T-helper 1 cell treated with Interleukin-12 subunit alpha and Interleukin-12 subunit beta and Interleukin-4 antibody, amounts not matched to agents 30 μg/mL and 1 μg/mL, for 36 hours (primary cell): ENCODE results near the gene ENPP7.
"Not testable (repeated sequence)": the region's sequence is repeated elsewhere in the genome, so short reads cannot be mapped to it uniquely, and the experiment has no call there.

Source experiments
- H3K27ac Mint-ChIP-seq: one replicate; pipeline ENCODE4 v1.8.0; 2021; ENCODE audit warnings: mild to moderate bottlenecking, mixed read lengths
- H3K27me3 Mint-ChIP-seq: one replicate; pipeline ENCODE4 v1.8.0; 2021; ENCODE audit warnings: low read depth, mixed read lengths
- H3K36me3 Mint-ChIP-seq: one replicate; pipeline ENCODE4 v1.8.0; 2021; ENCODE audit warnings: low read depth, mixed read lengths
- H3K4me1 Mint-ChIP-seq: one replicate; pipeline ENCODE4 v1.8.0; 2021; ENCODE audit warnings: low read depth, mixed read lengths
- H3K4me3 Mint-ChIP-seq: one replicate; pipeline ENCODE4 v1.8.0; 2021; ENCODE audit warnings: mild to moderate bottlenecking, moderate library complexity, mixed read lengths
- H3K9me3 Mint-ChIP-seq: one replicate; pipeline ENCODE4 v1.8.0; 2021; ENCODE audit warnings: mixed read lengths

Gene ENPP7

DNA sequence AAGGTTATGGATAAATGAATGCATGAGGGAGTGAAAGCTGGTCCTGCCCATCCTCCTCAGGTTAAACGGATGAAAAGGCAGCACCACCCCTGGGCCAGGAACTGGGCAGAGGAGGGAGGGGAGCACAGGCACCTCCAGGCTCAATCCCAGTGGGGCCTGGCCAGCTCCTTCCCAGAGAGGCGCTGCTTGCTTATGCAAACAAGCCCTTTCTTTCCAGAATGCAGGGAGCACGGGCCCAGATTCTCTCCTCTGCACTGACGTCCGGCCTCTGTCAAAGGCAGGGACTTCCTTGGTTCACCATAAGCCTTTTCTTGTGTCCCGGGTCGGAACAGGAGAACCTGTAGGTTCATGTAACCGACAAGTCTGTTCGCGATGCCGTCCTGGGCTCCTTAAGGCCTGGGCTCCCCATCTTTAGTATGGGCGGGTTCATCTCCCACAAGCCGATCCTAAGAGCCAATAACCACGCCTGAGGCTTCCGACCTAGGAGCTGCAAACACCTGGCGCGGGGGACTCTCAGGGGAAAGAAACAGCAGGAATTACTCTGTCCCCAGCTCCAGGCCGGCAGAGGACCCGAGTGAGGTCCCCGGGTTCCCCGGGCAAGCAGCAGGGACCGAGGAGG, 16.3 kb downstream of the ENPP7 start:
- H3K27me3 Mint-ChIP-seq: peaks cover 59% of the 10 kb centered on the region
- H3K4me1 Mint-ChIP-seq: peaks cover 9% of the 10 kb centered on the region
- H3K36me3 Mint-ChIP-seq: no peaks in the 10 kb centered on the region
- no peak overlapping the region for H3K27ac Mint-ChIP-seq
- H3K4me3 Mint-ChIP-seq: no peak overlapping the region
- H3K9me3 Mint-ChIP-seq: no peaks in the 10 kb centered on the region

DNA sequence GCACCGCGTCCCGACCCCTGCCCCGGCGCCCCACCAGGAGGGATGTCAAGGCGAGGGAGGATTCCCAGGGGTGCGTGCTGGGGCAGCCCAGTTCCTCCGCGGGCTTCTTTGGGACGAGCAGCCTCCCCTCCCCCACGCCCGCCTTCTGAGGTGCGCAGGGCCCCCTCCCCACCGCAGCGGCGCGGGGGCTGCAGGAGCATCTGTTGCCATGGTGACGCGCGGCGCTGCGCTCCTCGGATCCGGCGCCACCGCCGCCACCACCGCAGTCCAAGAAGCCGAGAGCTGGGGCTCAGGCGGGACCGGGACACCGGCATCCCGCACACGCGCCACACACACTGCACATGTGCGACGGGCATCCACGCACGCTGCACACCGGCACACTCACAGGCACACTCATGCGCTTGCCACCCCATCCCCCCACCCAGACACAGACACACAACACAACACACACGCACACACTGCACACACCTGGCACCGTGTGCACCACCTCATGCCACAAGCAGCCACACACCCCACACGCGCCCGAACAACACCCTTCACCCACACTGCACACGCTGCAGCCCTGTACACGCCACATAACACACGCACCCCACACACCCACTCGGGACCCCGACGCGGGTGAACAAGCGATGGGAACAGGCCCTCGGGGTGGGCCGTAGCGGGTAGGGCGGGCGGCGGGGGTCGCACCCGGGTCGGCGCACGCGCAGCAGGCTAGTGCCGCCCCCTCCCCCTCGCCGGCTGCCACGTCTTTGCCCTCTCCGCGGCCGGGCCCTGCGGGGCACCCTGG, 17.0 kb downstream of the ENPP7 start:
- H3K4me1 Mint-ChIP-seq: peaks cover 9% of the 10 kb centered on the region
- no peaks in the 10 kb centered on the region for H3K9me3 Mint-ChIP-seq
- H3K27ac Mint-ChIP-seq: no peak overlapping the region
- peaks cover 59% of the 10 kb centered on the region for H3K27me3 Mint-ChIP-seq
- no peaks in the 10 kb centered on the region for H3K36me3 Mint-ChIP-seq
- H3K4me3 Mint-ChIP-seq: no peak overlapping the region

DNA sequence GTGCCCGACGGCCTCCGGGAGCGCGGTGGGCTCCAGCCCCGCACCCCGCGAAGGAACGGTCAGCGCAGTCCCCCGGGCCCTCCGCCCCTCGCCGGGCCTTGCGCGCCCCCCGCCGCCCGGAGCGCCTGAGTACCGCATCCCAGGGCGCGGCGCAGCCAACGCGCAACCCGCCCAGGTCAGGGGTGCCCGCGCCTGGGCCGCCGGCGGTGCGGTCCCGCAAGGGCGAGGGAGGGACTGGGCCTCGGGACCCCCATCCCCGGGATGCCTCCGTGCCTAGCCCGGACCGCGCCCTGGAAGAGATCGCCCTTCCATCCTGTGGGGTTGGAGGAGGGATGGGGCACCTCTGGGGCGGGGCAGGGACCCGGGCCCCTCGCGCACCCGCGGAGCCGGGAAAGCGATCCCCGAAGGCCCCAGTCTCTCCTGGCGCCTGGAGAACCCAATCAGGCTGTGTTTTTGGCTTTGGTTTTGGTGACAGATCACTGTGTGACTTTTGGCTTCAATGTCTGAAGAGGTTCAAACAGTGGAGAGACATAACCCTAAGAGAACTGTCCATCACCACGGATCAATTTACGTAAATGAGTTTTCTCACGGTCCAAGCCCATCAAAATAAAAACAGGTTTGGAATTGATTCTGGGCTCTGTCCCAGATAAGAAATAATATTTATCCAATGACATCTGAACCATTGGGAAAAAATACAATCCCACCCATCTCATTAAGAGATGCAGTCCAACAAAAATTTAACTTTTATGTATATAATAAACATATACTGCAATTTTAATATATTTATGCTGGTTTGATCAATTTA, 17.8 kb downstream of the ENPP7 start:
- H3K36me3 Mint-ChIP-seq: no peaks in the 10 kb centered on the region
- H3K27ac Mint-ChIP-seq: no peak overlapping the region
- peaks cover 55% of the 10 kb centered on the region for H3K27me3 Mint-ChIP-seq
- no peak overlapping the region for H3K4me3 Mint-ChIP-seq
- peaks cover 9% of the 10 kb centered on the region for H3K4me1 Mint-ChIP-seq
- H3K9me3 Mint-ChIP-seq: no peaks in the 10 kb centered on the region

DNA sequence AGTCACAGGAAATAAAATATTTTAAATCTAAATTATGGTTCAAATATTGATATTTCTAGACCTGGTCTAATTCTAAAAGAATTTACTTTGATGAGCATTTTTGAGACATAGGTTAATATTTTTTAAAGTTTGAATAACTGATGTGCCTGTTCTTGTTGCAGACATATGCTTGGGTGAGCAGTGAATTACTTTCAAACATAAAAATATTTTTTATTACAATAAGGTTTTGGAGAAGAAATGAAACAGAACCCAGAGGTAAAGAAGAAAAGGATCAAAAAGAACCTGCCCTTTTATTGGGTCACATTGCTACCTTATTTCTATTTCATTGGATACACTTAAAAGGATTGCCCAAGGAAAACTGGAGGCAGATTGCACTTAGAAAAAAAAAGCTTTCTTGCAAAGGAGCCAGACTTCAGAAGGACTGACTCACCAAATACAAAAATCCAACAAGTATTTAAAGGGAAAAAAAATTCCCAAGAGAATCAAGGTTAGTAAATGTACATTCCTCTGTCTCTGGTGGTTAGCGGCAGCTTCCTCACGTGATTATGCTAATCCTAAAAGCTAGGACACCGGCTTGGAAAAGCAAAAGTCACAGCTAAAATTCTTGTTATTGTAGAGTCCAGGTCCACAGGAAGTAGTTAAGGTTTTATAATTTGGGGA, 18.5 kb downstream of the ENPP7 start:
- Mint-ChIP-seq H3K27ac (no peak overlapping the region), H3K4me1 (peaks cover 9% of the 10 kb centered on the region), H3K4me3 (no peak overlapping the region), H3K36me3 (no peaks in the 10 kb centered on the region), H3K9me3 (no peaks in the 10 kb centered on the region), H3K27me3 (peaks cover 55% of the 10 kb centered on the region)

DNA sequence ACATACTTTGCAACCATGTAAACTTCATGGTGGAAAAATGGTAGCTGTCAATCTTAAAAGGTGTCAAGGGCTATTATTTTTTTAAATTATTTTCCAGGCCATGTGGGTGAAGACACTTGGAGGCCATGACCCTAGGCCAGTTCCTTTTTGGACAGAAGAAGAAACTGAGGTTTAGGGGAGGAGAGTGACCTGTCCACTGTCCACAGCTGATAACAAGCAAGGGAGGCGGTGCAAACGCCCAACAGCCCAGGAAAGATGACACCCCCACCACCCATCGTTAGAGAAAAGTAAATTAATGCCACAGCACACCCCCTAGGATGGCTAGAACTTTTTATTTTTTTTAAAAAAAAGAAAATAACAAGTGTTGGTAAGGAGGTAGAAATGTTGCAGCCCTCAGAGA, 19.2 kb downstream of the ENPP7 start:
- Mint-ChIP-seq H3K4me3 (no peak overlapping the region), H3K9me3 (no peaks in the 10 kb centered on the region), H3K4me1 (peaks cover 9% of the 10 kb centered on the region), H3K27ac (no peak overlapping the region), H3K36me3 (no peaks in the 10 kb centered on the region), H3K27me3 (peaks cover 55% of the 10 kb centered on the region)

DNA sequence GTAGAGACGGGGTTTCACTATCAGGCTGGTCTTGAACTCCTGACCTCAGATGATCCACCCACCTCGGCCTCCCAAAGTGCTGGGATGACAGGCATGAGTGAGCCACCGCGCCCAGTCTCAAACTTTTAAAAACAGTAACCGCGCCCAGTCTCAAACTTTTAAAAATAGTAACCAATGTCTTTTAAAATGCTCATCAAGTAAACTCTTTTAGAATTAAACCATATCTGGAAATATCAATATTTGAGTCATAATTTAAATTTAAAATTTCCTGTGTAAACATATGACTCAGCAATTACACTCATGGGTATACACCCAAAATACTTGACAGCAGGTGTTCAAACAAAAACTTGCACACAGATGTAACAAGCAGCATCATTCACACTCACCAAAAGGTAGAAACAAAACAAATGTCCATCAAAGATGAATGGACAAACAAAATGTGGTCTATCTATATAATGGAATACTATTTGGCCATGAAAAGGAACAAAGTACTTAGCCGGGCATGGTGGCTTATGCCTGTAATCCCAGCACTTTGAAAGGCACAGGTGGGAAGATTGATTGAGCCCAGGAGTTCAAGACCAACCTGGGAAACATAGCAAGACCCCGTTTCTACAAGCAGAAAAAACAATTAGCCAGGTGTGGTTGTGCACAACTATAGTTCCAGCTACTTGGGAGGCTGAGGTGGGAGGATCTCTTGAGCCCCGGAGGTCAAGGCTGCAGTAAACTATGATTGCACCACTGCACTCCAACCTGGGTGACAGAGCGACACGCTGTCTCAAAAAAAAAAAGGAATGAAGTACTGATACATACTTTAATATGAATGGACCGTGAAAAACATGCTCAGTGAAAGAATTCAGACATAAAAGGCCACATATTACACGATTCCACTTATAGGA, 20.2 kb downstream of the ENPP7 start:
- Mint-ChIP-seq H3K4me3 (no peak overlapping the region), H3K27me3 (peaks cover 50% of the 10 kb centered on the region), H3K4me1 (peaks cover 6% of the 10 kb centered on the region), H3K36me3 (no peaks in the 10 kb centered on the region), H3K9me3 (no peaks in the 10 kb centered on the region), H3K27ac (no peak overlapping the region)

DNA sequence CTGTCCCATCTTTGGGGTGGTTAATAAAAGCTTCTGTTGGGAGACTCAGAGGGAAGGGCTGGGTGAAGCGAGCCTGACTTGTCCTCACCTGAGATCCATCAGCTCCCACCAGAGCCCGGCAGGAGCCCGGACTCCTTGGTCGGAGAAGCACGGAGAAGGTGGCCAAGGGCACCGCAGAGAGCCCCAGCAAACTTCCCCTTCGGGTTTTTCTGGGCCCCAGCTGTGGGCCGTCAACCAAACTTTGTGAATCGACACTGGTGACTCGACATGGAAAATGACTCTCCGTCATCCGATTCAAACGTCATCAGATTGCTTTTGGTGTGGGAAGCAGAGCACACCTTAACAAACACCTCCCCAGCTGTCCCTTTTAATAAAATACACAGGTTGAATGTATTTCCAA, 21.4 kb downstream of the ENPP7 start:
- H3K27me3 Mint-ChIP-seq: peaks cover 40% of the 10 kb centered on the region
- no peak overlapping the region for H3K4me3 Mint-ChIP-seq

DNA sequence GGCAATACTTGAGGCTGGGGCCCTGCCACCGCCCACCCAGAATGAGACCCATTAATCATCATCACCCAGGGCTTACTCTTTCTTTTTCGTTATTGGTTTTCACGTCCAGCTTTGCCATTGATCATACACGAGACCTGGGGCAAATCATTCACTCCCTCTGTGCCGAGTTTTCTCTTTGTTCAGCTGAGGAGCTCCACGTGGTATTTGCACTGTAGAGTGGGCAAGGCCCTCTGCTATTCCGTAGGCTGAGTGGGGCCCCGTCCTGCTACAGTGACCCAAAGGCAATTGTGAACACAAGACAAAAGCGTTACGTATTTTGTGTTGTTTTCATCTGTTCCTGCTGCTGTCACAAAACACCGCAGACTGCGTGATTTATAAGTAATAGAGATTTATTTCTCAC, 23.6 kb downstream of the ENPP7 start:
- Mint-ChIP-seq H3K4me1 (no peaks in the 10 kb centered on the region), H3K27ac (no peak overlapping the region), H3K36me3 (no peaks in the 10 kb centered on the region)

More for the DNA sequence above, 21.4 kb downstream of the ENPP7 start:
- Mint-ChIP-seq H3K9me3 (no peaks in the 10 kb centered on the region), H3K27ac (no peak overlapping the region), H3K36me3 (no peaks in the 10 kb centered on the region), H3K4me1 (peaks cover 3% of the 10 kb centered on the region)

DNA sequence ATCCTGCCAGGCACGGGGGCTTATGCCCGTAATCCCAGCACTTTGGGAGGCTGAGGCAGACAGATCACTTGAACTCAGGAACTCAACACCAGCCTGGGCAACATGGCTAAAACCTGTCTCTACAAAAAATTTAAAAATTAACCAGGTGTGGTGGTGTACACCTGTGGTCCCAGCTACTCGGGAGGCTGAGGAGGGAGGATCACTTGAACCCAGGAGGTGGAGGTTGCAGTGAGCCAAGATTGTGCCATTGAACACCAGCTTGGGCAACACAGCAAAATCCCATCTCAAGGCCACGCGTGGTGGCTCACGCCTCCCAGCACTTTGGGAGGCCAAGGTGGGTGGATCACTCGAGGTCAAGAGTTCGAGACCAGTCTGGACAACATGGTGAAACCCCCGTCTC, 24.2 kb downstream of the ENPP7 start:
- H3K4me3 Mint-ChIP-seq, H3K4me1 Mint-ChIP-seq, H3K9me3 Mint-ChIP-seq, H3K36me3 Mint-ChIP-seq, H3K27ac Mint-ChIP-seq: not testable (repeated sequence)
- H3K27me3 Mint-ChIP-seq: peaks cover 31% of the 10 kb centered on the region

More for the DNA sequence above, 23.6 kb downstream of the ENPP7 start:
- H3K27me3 Mint-ChIP-seq: peaks cover 37% of the 10 kb centered on the region
- no peaks in the 10 kb centered on the region for H3K9me3 Mint-ChIP-seq
- H3K4me3 Mint-ChIP-seq: no peak overlapping the region

DNA sequence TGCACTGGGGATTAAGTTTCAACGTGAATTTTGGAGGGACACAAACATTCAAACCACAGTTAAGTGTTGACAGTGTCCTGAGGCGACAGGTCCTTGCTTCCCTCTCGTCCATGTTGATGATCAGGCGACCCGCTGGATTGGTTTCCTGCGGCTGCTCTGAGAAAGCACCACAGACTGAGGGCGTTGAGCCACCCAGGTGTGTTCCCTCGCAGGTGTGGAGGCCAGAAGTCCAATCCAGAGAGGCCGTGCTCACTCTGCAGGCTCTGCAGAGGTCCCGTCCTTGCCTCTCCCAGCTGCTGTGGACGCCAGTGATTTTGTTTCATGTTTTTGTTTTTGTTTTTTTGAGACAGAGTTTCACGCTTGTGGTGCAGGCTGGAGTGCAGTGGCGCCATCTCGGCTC, 24.8 kb downstream of the ENPP7 start:
- Mint-ChIP-seq H3K4me1 (no peaks in the 10 kb centered on the region), H3K9me3 (no peaks in the 10 kb centered on the region), H3K27ac (no peak overlapping the region), H3K36me3 (no peaks in the 10 kb centered on the region), H3K27me3 (peaks cover 28% of the 10 kb centered on the region), H3K4me3 (no peak overlapping the region)

DNA sequence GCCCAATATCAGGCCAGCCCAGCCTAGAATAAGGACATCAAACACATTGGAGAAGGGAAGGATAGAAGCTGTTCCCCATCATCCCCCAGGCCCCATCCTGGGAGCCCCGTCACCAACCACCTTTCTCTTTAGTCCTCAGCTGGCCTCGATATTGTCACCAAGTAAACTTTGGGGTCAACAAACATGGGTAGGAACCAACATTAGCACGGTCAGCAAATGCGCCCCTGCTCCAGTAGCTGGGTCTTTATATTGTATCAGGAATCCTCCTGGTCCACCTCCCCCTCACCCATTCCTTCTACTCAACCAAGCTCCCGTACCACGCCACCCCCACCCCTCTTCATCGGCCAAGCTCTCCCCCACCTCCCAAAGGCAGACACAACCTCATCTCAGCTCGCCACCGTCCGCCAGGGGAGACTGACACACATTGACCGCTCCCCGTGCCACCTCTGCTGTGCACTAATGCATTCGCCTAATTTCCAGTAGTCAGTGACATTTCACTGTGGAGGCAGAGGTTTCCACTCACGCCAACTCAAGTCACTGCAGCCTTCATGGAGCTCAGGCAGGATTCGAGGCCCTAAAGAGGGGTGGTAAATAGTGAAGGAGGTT, 26.5 kb downstream of the ENPP7 start:
- Mint-ChIP-seq H3K27me3 (peaks cover 14% of the 10 kb centered on the region), H3K27ac (no peak overlapping the region), H3K36me3 (no peaks in the 10 kb centered on the region), H3K4me3 (no peak overlapping the region), H3K9me3 (no peaks in the 10 kb centered on the region), H3K4me1 (no peaks in the 10 kb centered on the region)

DNA sequence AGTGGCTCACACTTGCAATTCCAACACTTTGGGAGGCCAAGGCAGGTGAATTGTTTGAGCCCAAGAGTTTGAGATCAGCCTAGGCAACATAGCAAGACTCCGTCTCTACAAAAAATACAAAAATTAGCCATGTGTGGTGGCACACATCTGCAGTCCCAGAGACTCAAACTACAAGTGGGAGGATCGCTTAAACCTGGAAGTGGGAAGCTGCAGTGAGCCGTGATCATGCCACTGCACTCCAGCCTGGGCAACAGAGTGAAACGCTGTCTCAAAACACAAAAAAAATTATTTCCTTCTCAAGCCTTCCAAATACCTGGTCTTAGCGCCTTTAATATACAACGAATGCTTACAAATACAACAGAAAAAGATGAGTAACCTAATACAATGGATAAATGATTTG, 27.5 kb downstream of the ENPP7 start:
- H3K4me3 Mint-ChIP-seq: no peak overlapping the region
- no peaks in the 10 kb centered on the region for H3K4me1 Mint-ChIP-seq
- H3K27me3 Mint-ChIP-seq: peaks cover 14% of the 10 kb centered on the region
- H3K36me3 Mint-ChIP-seq: no peaks in the 10 kb centered on the region
- no peak overlapping the region for H3K27ac Mint-ChIP-seq
- no peaks in the 10 kb centered on the region for H3K9me3 Mint-ChIP-seq

DNA sequence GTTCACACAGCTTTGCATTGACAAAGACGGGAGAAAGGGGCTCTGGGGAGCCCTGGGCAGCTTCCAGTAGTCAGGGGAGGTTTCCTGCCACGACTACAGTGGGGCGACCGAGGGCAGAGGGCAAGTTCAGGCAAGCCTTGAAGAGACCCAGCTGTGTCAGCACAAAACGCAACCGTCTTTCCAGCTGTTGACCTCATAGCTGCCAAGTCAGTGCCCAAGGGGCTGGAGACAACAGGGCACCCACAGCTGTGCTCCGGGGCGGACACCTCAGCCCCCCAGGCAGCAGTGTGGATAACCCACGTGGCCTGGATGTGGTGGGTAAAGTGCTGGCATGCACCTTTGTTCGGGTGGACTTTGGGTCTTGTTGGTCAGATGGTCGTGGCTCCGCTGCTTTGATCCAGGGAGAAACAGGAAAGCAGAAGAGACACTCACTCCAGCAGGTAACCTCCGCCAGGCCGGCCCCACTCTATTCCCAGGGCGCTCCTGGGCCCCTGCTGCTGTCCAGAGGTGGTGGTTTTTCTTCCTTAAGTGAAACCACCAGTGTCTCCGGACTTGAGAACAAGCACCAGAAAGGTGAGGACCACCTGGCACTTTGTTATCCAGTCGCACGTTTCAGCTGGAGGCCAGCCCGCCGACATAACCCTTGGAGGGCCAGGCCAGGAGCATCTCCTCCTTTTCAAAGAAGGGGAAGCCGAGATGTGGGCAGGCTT, 29.6 kb downstream of the ENPP7 start:
- Mint-ChIP-seq H3K9me3 (no peaks in the 10 kb centered on the region), H3K27me3 (peaks cover 14% of the 10 kb centered on the region), H3K4me1 (no peaks in the 10 kb centered on the region), H3K27ac (no peak overlapping the region), H3K4me3 (no peak overlapping the region), H3K36me3 (no peaks in the 10 kb centered on the region)
